H1 (cell line): Measurements from ENCODE around the gene FOSL2. TPM values are rescaled to one million over a fixed set of nuclear protein-coding genes. Genes with fewer than 3 reads are reported as not detected.

Experiments used
- CTCF ChIA-PET: fragments of 300-600 bp; sonication (Branson Sonifier 250); formaldehyde crosslinking; loops from one replicate; lab custom pipeline; 2021; ENCODE audit not compliant: partially characterized antibody; lab: Charles Lee
- POLR2A ChIA-PET: fragments of 300-600 bp; sonication (Branson Sonifier 250); formaldehyde crosslinking; loops from one replicate; lab custom pipeline; 2021; ENCODE audit warnings: inconsistent platforms; ENCODE audit not compliant: partially characterized antibody; lab: Charles Lee
- DNase-seq, 2 experiments: peaks; one replicate each; pipeline versions ENCODE4 v3.0.0 to v3.0.0-alpha.2; 2010 to 2022; ENCODE audit warnings: low spot score in 2 of 2, low read depth in 1 of 2, mixed read lengths in 1 of 2
- FAIRE-seq: peaks from 2 replicates; lab custom pipeline; 2011; peaks lifted over from hg19 to GRCh38; lab: Jason Lieb, UNC
- H2AFZ ChIP-seq: 2 replicates; pipeline ENCODE4 v1.8.1; 2012; ENCODE audit warnings: low read length, inconsistent platforms
- H2AK5ac ChIP-seq: 2 replicates; pipeline ENCODE4 v1.6.1; 2013; ENCODE audit warnings: low read depth, low read length
- H2BK120ac ChIP-seq: replicated peaks from 2 replicates; pipeline ENCODE3; 2013; ENCODE audit warnings: low read depth, low read length, inconsistent platforms
- H2BK12ac ChIP-seq: 2 replicates; pipeline ENCODE4 v1.6.1; 2013; ENCODE audit warnings: low read depth, low read length
- H2BK15ac ChIP-seq: 2 replicates; pipeline ENCODE4 v1.6.1; 2013; ENCODE audit warnings: low read length
- H2BK20ac ChIP-seq: 2 replicates; pipeline ENCODE4 v1.6.1; 2013; ENCODE audit warnings: low read length
- H2BK5ac ChIP-seq: 2 replicates; pipeline ENCODE4 v1.6.1; 2013; ENCODE audit warnings: low read depth, low read length
- H3K14ac ChIP-seq: 2 replicates; pipeline ENCODE4 v1.6.1; 2013; ENCODE audit warnings: inconsistent platforms; ENCODE audit not compliant: insufficient read length
- H3K18ac ChIP-seq: 2 replicates; pipeline ENCODE4 v1.6.1; 2013; ENCODE audit warnings: low read length; ENCODE audit errors: extremely low read depth
- H3K23ac ChIP-seq: 2 replicates; pipeline ENCODE4 v1.6.1; 2013; ENCODE audit warnings: inconsistent platforms; ENCODE audit not compliant: insufficient read length
- H3K23me2 ChIP-seq: 2 replicates; pipeline ENCODE4 v1.6.1; 2013; ENCODE audit warnings: low read depth, low read length
- H3K27ac ChIP-seq: 2 replicates; pipeline ENCODE4 v1.6.1; 2011; ENCODE audit warnings: low read depth, low read length, inconsistent platforms
- H3K27me3 ChIP-seq, 4 experiments: replicated peaks in 1 of 4; 1 replicate in 1 of 4; 2 replicates in 3 of 4; pipeline versions ENCODE4 v1.6.1 to v1.8.1; 2011 to 2013; ENCODE audit warnings: low read length in 3 of 4, mild to moderate bottlenecking in 3 of 4, inconsistent platforms in 2 of 4, mixed read lengths in 2 of 4, moderate library complexity in 1 of 4; ENCODE audit not compliant: control insufficient read depth in 3 of 4, insufficient read depth in 3 of 4; ENCODE audit errors: extremely low read depth in 1 of 4
- H3K36me3 ChIP-seq, 4 experiments: 2 replicates each; pipeline versions ENCODE4 v1.6.1 to v1.8.1; 2011 to 2013; ENCODE audit warnings: mild to moderate bottlenecking in 4 of 4, low read length in 3 of 4, moderate library complexity in 2 of 4, control low read depth in 1 of 4, inconsistent platforms in 1 of 4; ENCODE audit not compliant: insufficient read depth in 4 of 4, control insufficient read depth in 2 of 4
- H3K4ac ChIP-seq: replicated peaks from 2 replicates; pipeline ENCODE3; 2013; ENCODE audit warnings: low read length, low read depth, mixed read lengths, inconsistent platforms; ENCODE audit not compliant: insufficient read length
- H3K4me1 ChIP-seq, 4 experiments: replicated peaks in 1 of 4; 1 replicate in 1 of 4; 2 replicates in 3 of 4; pipeline versions ENCODE4 v1.6.1 to v1.8.1; 2011 to 2013; ENCODE audit warnings: low read length in 3 of 4, inconsistent platforms in 2 of 4, mixed read lengths in 1 of 4; ENCODE audit not compliant: insufficient read depth in 4 of 4, control insufficient read depth in 3 of 4
- H3K4me2 ChIP-seq, 2 experiments: 2 replicates each; pipeline versions ENCODE4 v1.6.1 to v1.8.1; 2011 to 2013; ENCODE audit warnings: low read depth in 2 of 2, low read length in 2 of 2, control low read depth in 1 of 2, inconsistent platforms in 1 of 2, mild to moderate bottlenecking in 1 of 2; ENCODE audit not compliant: insufficient read depth in 1 of 2
- H3K4me3 ChIP-seq, 4 experiments: fragments of 200-600, 300-600 bp in 1 of 4; sonication (generic), shearing (Covaris generic), sonication (Bioruptor Twin) in 1 of 4; 2 replicates each; pipeline versions ENCODE4 v1.5.1 to v1.8.1; 2011 to 2016; ENCODE audit warnings: low read length in 4 of 4, low read depth in 3 of 4, control low read depth in 2 of 4, inconsistent platforms in 2 of 4, mild to moderate bottlenecking in 2 of 4, mixed read lengths in 1 of 4, moderate library complexity in 1 of 4; ENCODE audit not compliant: insufficient read depth in 2 of 4; ENCODE audit errors: extremely low read depth in 1 of 4
- H3K56ac ChIP-seq: replicated peaks from 2 replicates; pipeline ENCODE3; 2013; ENCODE audit warnings: low read depth, mild to moderate bottlenecking, mixed read lengths, low read length, inconsistent platforms; ENCODE audit not compliant: insufficient read length
- H3K79me1 ChIP-seq: 2 replicates; pipeline ENCODE4 v1.6.1; 2013; ENCODE audit warnings: low read depth, low read length, control low read depth
- H3K79me2 ChIP-seq, 2 experiments: 2 replicates each; pipeline versions ENCODE4 v1.6.1 to v1.8.1; 2012 to 2013; ENCODE audit warnings: low read length in 2 of 2, mild to moderate bottlenecking in 2 of 2, inconsistent platforms in 1 of 2; ENCODE audit not compliant: insufficient read depth in 2 of 2, control insufficient read depth in 1 of 2
- H3K9ac ChIP-seq, 4 experiments: replicated peaks in 1 of 4; 1 replicate in 1 of 4; 2 replicates in 3 of 4; pipeline versions ENCODE4 v1.6.1 to v1.8.1; 2011 to 2013; ENCODE audit warnings: low read depth in 3 of 4, low read length in 3 of 4, control low read depth in 2 of 4, mild to moderate bottlenecking in 2 of 4, moderate library complexity in 2 of 4, inconsistent platforms in 1 of 4; ENCODE audit errors: extremely low read depth in 1 of 4
- H3K9me3 ChIP-seq, 2 experiments: 2 replicates each; pipeline versions ENCODE4 v1.6.1 to v1.8.1; 2012 to 2013; ENCODE audit warnings: mild to moderate bottlenecking in 2 of 2, moderate library complexity in 2 of 2, control low read depth in 1 of 2, inconsistent platforms in 1 of 2, low read depth in 1 of 2, low read length in 1 of 2, mixed read lengths in 1 of 2; ENCODE audit not compliant: insufficient read depth in 2 of 2
- H4K20me1 ChIP-seq, 2 experiments: replicated peaks in 1 of 2; 2 replicates each; pipeline versions ENCODE3 to v1.8.1; 2011 to 2013; ENCODE audit warnings: inconsistent platforms in 2 of 2, low read length in 2 of 2, mild to moderate bottlenecking in 1 of 2; ENCODE audit not compliant: insufficient read depth in 2 of 2, control insufficient read depth in 1 of 2
- H4K5ac ChIP-seq: 2 replicates; pipeline ENCODE4 v1.6.1; 2013; ENCODE audit warnings: low read length, low read depth, mixed read lengths, inconsistent platforms; ENCODE audit not compliant: insufficient read length
- H4K8ac ChIP-seq: 2 replicates; pipeline ENCODE4 v1.8.0; 2013; ENCODE audit warnings: mild to moderate bottlenecking, moderate library complexity, low read length, inconsistent platforms; ENCODE audit not compliant: insufficient read depth; ENCODE audit errors: extremely low read depth
- H4K91ac ChIP-seq: replicated peaks from 2 replicates; pipeline ENCODE3; 2013; ENCODE audit warnings: low read length, mixed read lengths, inconsistent platforms; ENCODE audit not compliant: insufficient read length
- CBX5 ChIP-seq: fragments of 300-800, 300-1000 bp; sonication (generic); IDR thresholded peaks from 2 replicates; pipeline ENCODE4 v1.7.1; 2016; ENCODE audit warnings: antibody characterized with exemption, low read length, low read depth
- CBX8 ChIP-seq: fragments of 300-800, 300-1000 bp; sonication (generic); IDR thresholded peaks from 2 replicates; pipeline ENCODE4 v1.7.1; 2016; ENCODE audit warnings: low read depth, low read length, borderline replicate concordance
- CTCF ChIP-seq, 3 experiments: IDR thresholded peaks; 1 replicate in 2 of 3; 2 replicates in 1 of 3; pipeline versions ENCODE4 v1.5.1 to v1.6.1; 2011; ENCODE audit warnings: low read length in 3 of 3, mild to moderate bottlenecking in 3 of 3, inconsistent platforms in 2 of 3, low read depth in 1 of 3, moderate library complexity in 1 of 3; ENCODE audit not compliant: insufficient read depth in 1 of 3; ENCODE audit errors: control extremely low read depth in 1 of 3
- HDAC6 ChIP-seq: IDR thresholded peaks from one replicate; pipeline ENCODE4 v1.7.1; 2012; ENCODE audit warnings: low read depth, mild to moderate bottlenecking, inconsistent platforms, low read length, moderate library complexity
- JUN ChIP-seq: IDR thresholded peaks from 2 replicates; pipeline ENCODE4 v1.6.1; 2011; ENCODE audit warnings: low read depth, mild to moderate bottlenecking, improper control_type of control experiment, low read length
- KDM1A ChIP-seq: fragments of 200-600, 300-600 bp; sonication (generic); IDR thresholded peaks from 2 replicates; pipeline ENCODE4 v1.7.1; 2016; ENCODE audit warnings: mild to moderate bottlenecking, low read length, borderline replicate concordance
- KDM4A ChIP-seq: IDR thresholded peaks from one replicate; pipeline ENCODE4 v1.7.1; 2012; ENCODE audit warnings: low read depth, mild to moderate bottlenecking, moderate library complexity, low read length, inconsistent platforms; ENCODE audit not compliant: severe bottlenecking
- MAFK ChIP-seq: IDR thresholded peaks from 2 replicates; pipeline ENCODE4 v1.6.1; 2012; ENCODE audit warnings: low read depth, mild to moderate bottlenecking, improper control_type of control experiment, low read length
- SIRT6 ChIP-seq: IDR thresholded peaks from one replicate; pipeline ENCODE4 v1.7.1; 2012; ENCODE audit warnings: low read length, inconsistent platforms
- SP2 ChIP-seq: IDR thresholded peaks from 2 replicates; pipeline ENCODE4 v1.6.1; 2012; ENCODE audit warnings: mild to moderate bottlenecking, low read length, inconsistent platforms
- TAF1 ChIP-seq: IDR thresholded peaks from 2 replicates; pipeline ENCODE4 v1.6.1; 2011; ENCODE audit warnings: mild to moderate bottlenecking, low read depth, low read length
- TAF7 ChIP-seq: optimal IDR thresholded peaks from 2 replicates; pipeline ENCODE3; 2011; ENCODE audit warnings: low read depth, mild to moderate bottlenecking, inconsistent platforms, low read length, moderate library complexity, borderline replicate concordance
- TEAD4 ChIP-seq: IDR thresholded peaks from 2 replicates; pipeline ENCODE4 v1.6.1; 2012; ENCODE audit warnings: low read depth, low read length, inconsistent platforms, mixed read lengths
- WGBS, 2 experiments: shearing (Covaris generic) in 1 of 2; methylation state at CpG; one replicate each; pipeline versions ENCODE4 v1.1.6 to v1.1.7; 2013 to 2015; ENCODE audit warnings: low lambda C conversion rate in 2 of 2, mixed read lengths in 2 of 2, inconsistent platforms in 1 of 2, low coverage in 1 of 2, missing lambda C conversion rate in 1 of 2; ENCODE audit not compliant: insufficient replicate concordance in 2 of 2, insufficient coverage in 1 of 2, insufficient read length in 1 of 2; ENCODE audit errors: extremely low coverage in 1 of 2, missing lambda C conversion rate in 1 of 2; 5-methylcytosine and 5-hydroxymethylcytosine counted together
- polyA plus RNA-seq, 7 experiments: library from polyadenylated mRNA; depleted of rRNA in 3 of 7; stranded (reverse) in 5 of 7; unstranded in 2 of 7; fragments of >200 nt in 5 of 7; fragments of 200-250 nt in 2 of 7; gene quantifications; 1 replicate in 5 of 7; 2 replicates in 1 of 7; 4 replicates in 1 of 7; pipeline versions ENCODE4 v1.2.1 to v1.2.3, GENCODE V29; 2011 to 2013; ENCODE audit warnings: missing spikeins in 2 of 7, mixed read lengths in 2 of 7
- total RNA-seq: library from RNA; stranded (reverse); fragmentation: NEBNext Ultra II Directional; extraction: Animal tissue kit (Norgen Biotek cat#: 25700); gene quantifications from 2 replicates; pipeline ENCODE4 v1.2.1, GENCODE V29; 2021

Gene FOSL2
- total and polyA plus RNA-seq, 2 of the 8 experiments (the other 6 are each of a cell fraction or from before 2014, with no cell fraction given), result 1.5 to 4.5 TPM

GRCh38 chr2:28420722-28421121 is 28.1 kb downstream of the FOSL2 start:
- Histone ChIP-seq H2BK20ac (no peak overlapping the region), H3K23ac (no peak overlapping the region), H3K36me3 (no peaks in the 10 kb centered on the region), H3K9ac (no peak overlapping the region), H3K14ac (no peak overlapping the region), H3K18ac (no peak overlapping the region), H3K79me1 (no peaks in the 10 kb centered on the region), H4K20me1 (no peaks in the 10 kb centered on the region), H2AFZ (no peak overlapping the region), H2BK12ac (no peak overlapping the region), H3K79me2 (no peaks in the 10 kb centered on the region), H3K4ac (no peak overlapping the region), H3K27me3 (no peaks in the 10 kb centered on the region; a peak in 1 of 7 replicates), H3K9me3 (no peaks in the 10 kb centered on the region), H3K4me1 (no peaks in the 10 kb centered on the region), H3K27ac (no peak overlapping the region), H4K5ac (no peak overlapping the region), H2BK120ac (no peak overlapping the region), H4K8ac (no peak overlapping the region), H3K4me2 (no peak overlapping the region), H3K56ac (no peak overlapping the region), H3K23me2 (no peaks in the 10 kb centered on the region), H3K4me3 (no peak overlapping the region), H2AK5ac (no peak overlapping the region), H4K91ac (no peak overlapping the region), H2BK5ac (no peak overlapping the region), H2BK15ac (no peak overlapping the region)
- WGBS, 2 experiments, result 88% methylated on average over 4 of the region's 4 CpGs; no CpG with 5 or more reads in 1 of the 2 experiments
- DNase-seq (no peak), FAIRE-seq (no peak)
- ChIA-PET POLR2A (interaction anchor here (0.6 kb wide), 1 partner anchor 28 kb away, joined by 3 read pairs; the partner anchor contains the start of gene FOSL2), CTCF (no interaction called here)
- no peak for TF ChIP-seq HDAC6
- no peak for TF ChIP-seq TEAD4
- no peak for TF ChIP-seq CBX5
- TF ChIP-seq SIRT6, result no peak
- TF ChIP-seq KDM4A, result no peak
- no peak for TF ChIP-seq SP2
- no peak for TF ChIP-seq CTCF (IDR thresholded peaks at IDR 0.05; ENCODE audit: control extremely low read depth in 1 of 3, insufficient read depth in 1 of 3, low read depth in 1 of 3, low read length in 3 of 3)
- no peak for TF ChIP-seq KDM1A
- no peak for TF ChIP-seq MAFK
- TF ChIP-seq TAF1, result no peak
- TF ChIP-seq TAF7, result no peak
- no peak for TF ChIP-seq JUN
- no peak for TF ChIP-seq CBX8
